ENCODE measurements around the gene SLC25A11.
A peak's percentile ranks its signal among the peaks of the same experiment; 100 is the strongest.

The SLC25A11 gene

DNA sequence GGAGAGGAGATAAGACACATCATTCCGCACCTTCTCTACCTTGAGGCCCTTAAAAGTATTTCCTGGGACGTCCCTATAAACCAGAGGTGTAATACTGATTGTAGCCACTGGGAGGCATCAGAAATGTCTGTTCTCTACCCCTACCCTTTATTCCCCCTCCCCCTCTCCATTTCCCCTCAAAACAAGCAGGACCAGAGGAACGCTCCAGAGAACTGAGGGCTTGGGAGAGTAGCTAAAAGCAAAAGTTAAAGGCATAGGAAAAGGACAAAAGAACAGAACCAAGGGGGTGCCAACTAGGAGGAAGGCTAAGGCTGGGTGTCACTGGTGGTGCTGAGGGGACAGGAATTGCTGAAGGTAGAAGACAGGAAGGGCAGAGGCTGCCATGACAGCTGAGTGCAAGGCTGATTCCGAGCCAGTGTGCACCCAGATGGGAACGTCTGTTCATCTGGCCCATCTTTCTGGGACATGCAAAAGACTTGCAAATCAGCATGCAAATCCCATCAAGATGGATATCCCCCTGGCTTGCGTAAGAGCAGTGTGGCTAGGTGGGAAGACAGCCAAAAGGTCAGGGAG, 40.9 kb upstream of the SLC25A11 start:
- ChIA-PET POLR2A (interaction anchor here (0.7 kb wide), 1 partner anchor 19 kb away, joined by 3 read pairs; no protein-coding TSS in a partner anchor), CTCF (interaction anchor here (0.7 to 9.8 kb wide), 22 partner anchors 8 to 164 kb away, joined by 3 to 77 read pairs (median 4); partner anchors contain the start of genes C17orf107, CAMTA2, INCA1 and KIF1C)
- TF ChIP-seq CTCF (IDR thresholded peaks at IDR 0.05; ENCODE audit: insufficient read depth, low read length, missing control alignments) = peak; percentile 49
- DNase-seq (ENCODE audit: low read depth, low spot score) = no peak
- no peak overlapping the region for H3K4me3 ChIP-seq (ENCODE audit: low read depth, low read length)

GRCh38 chr17:4978726-4979125, 38.9 kb upstream of the SLC25A11 start:
- ChIA-PET POLR2A (no interaction called here), CTCF (interaction anchor here (1.3 to 9.8 kb wide), 4 partner anchors 8 to 83 kb away, joined by 4 to 77 read pairs (median 65); partner anchors contain the start of gene CAMTA2)
- DNase-seq (ENCODE audit: low read depth, low spot score) = no peak
- no peak for TF ChIP-seq CTCF (IDR thresholded peaks at IDR 0.05; ENCODE audit: insufficient read depth, low read length, missing control alignments)
- no peak overlapping the region for H3K4me3 ChIP-seq (ENCODE audit: low read depth, low read length)

DNA sequence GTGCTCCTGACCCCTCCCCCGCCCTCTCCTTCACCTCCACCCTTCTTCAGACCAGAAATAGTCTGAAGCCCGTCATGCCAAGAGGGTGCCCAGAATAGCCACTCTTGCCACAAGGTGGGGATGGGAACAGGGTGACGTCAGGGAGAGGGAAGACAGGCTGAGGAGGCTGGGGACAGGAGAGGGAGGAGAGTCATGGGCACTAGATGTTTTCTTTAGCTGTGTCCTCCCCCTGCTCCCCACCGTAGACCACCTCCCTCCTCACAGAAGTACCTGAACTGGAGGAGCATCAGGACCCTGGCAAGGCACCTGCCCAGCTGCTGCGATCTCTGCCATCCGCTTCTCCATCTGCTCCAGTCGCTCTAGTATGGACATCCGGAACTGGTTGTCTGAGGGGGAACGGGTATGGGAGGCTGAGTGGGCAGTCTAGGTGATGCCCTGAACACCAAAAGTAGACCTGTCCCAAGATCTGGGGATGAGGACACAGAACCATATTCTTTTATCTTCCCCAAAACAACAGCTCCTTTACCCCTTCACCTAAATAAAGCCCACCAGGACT, 34.3 kb upstream of the SLC25A11 start:
- no peak for DNase-seq (ENCODE audit: low read depth, low spot score)
- CTCF ChIA-PET = interaction anchor here (0.7 to 9.8 kb wide), 4 partner anchors 9 to 89 kb away, joined by 3 to 76 read pairs (median 5); partner anchors contain the start of gene CAMTA2
- POLR2A ChIA-PET = no interaction called here
- H3K4me3 ChIP-seq (ENCODE audit: low read depth, low read length) = no peak overlapping the region
- TF ChIP-seq CTCF (IDR thresholded peaks at IDR 0.05; ENCODE audit: insufficient read depth, low read length, missing control alignments) = no peak

- no peak overlapping the region for H3K4me3 ChIP-seq (ENCODE audit: low read depth, low read length)
- no peak for DNase-seq (ENCODE audit: low read depth, low spot score)
- CTCF ChIA-PET = interaction anchor here (1.4 to 9.8 kb wide), 3 partner anchors 9 to 88 kb away, joined by 3 to 76 read pairs (median 7); partner anchors contain the start of gene CAMTA2
- POLR2A ChIA-PET = interaction anchor here (0.7 to 2.1 kb wide), 2 partner anchors 33 to 64 kb away, joined by 3 to 7 read pairs; partner anchors contain the start of genes RNF167 and SLC25A11
- TF ChIP-seq CTCF (IDR thresholded peaks at IDR 0.05; ENCODE audit: insufficient read depth, low read length, missing control alignments) = no peak
These were observed 33.6 kb upstream of the SLC25A11 start for GRCh38 chr17:4973256-4974114.

GRCh38 chr17:4972752-4973151, 32.9 kb upstream of the SLC25A11 start:
- ChIA-PET POLR2A (interaction anchor here (2.1 kb wide), 1 partner anchor 33 kb away, joined by 7 read pairs; the partner anchor contains the start of genes RNF167 and SLC25A11), CTCF (interaction anchor here (1.4 to 9.8 kb wide), 4 partner anchors 7 to 89 kb away, joined by 3 to 76 read pairs (median 30); partner anchors contain the start of gene CAMTA2)

More at GRCh38 chr17:4972752-4973151, 32.9 kb upstream of the SLC25A11 start:
- TF ChIP-seq CTCF (IDR thresholded peaks at IDR 0.05; ENCODE audit: insufficient read depth, low read length, missing control alignments) = no peak
- no peak for DNase-seq (ENCODE audit: low read depth, low spot score)
- no peak overlapping the region for H3K4me3 ChIP-seq (ENCODE audit: low read depth, low read length)
